NCI-H1092 (cell line): ENCODE data around the gene BLOC1S2.
A peak's percentile ranks its signal among the peaks of the same experiment; 100 is the strongest.
"Not testable (repeated sequence)": the region's sequence is repeated elsewhere in the genome, so short reads cannot be mapped to it uniquely, and the experiment has no call there.

ENCODE experiments used
- DNase-seq: peaks from one replicate; lab custom pipeline; 2025; lab: John Stamatoyannopoulos, UW

Gene BLOC1S2

DNA sequence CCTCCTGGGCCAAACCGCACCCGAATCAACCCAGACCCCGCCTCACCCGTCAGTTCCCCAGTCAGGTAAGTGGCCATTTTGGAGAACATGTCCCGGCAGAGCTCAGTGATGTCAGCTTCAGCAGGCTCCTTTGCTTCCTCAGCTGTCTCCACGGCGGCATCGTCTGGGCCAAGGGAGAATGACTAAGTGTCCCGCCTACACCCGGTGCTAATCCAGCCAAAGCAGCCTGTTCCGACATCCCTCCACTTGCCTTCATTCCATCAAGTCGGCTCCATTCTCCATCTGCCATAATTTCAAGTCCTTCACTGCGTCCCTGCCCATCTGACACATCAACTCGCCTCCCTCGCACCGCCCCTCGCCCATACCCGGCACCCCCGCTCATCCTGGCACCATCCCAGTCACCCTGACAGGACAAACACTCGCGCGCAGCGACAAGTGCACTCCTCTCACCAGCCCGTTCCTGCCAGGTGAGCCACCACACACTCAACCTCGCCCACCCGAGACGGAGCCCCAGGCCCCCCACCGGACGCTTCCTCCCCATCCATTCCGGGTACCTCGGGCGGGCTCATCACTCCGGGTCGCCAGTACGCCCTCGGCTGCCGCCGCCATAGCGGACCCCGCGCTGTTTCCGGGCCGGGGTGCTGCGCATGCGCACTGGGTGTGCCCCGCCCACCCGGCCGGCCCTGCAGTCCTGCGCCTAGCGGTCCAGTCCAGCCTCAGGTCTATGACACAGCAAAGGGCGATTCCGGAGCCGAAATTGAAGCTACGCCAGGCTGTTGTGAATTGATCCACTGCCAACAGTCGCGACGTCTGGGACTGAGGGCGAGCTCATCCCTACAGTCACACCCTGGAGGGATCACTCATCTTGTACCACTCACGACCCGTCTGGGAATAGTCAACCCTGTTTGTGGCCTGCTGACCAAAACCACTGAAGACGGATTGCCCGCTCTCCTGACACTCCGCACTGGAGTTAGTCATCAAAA, at the start of gene BLOC1S2:
BLOC1S2 (minus strand) TSS at position 630 of the 983 bp plus-strand sequence; CDS start at position 609, 21 bp downstream.
- DNase-seq = peak; percentile 60

DNA sequence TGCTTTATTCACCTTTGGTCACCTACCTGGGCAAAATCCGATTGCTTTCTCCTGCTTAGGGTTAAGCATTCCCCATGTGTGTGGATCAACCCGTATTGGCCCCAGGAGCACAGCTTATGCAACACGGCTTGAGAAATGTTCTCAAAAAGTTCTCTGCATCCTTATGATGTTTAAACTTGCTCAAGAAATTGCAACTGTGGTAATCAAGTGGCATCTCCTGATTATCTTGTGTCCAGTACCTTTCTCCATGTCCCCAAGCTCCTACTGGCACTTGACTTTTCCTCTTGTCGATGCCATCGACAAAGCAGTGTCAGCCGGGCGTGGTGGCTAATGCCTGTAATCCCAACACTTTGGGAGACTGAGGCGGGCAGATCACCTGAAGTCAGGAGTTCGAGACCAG, 48.3 kb upstream of the BLOC1S2 start:
- no peak for DNase-seq

DNA sequence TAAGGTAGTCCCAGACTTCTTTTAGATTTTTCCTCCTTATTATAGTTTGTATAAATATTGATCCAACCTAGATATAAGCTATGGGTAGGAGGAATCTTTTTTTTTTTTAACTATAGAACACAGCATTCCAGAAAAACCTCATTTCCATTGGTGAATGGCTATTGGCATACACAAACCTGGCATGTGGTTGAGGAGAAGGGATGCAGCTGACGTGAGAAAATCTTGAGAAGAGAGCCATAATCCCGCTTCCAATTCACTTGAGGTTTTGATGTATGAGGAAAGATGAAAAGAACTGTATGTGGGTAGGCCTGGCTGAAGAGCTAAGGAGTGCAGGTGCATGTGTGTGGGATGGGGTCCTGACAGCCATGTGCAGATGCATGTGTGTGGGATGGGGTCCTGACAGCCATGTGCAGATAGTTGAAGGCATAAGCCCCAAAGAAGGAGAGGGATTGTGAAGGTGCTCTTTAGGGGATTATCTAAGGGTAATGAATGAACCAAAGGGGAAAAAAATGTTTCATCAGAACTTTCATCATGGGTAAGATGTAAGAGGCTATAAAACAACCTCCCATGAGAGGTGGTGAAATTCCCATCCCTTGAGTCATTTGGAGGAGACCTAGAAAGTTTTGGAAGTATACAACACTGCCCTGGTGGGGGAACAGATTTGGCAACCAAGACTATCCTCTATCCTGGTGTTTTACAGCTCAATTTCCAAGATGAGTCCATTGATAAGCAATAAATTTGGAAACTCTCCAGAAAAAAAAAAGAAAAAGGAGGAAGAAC, 47.4 kb upstream of the BLOC1S2 start:
- DNase-seq = no peak

DNA sequence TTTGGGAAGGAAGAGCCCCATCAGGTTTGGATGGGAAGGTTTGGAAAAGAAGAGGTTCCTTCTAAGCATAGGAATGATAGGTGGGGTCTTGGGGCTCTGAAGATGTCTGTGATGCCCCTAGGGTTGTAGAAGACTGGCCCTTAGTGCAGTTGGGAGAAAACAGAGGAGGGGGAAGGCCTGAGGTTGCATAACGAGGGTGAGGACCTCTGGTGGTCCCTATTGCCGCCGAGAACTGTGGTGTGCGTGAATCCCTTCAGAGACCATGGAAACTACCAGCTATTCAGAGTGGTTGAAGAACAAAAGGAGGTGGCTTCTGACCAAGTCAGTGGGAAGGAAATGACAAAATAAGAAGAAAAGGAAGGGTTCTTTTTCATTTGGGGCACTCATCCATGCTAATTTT, 46.6 kb upstream of the BLOC1S2 start:
- no peak for DNase-seq

- DNase-seq = peak; percentile 41
Measured at GRCh38 chr10:100330079-100330478, 43.6 kb upstream of the BLOC1S2 start, which contains the start of gene PKD2L1. Gene PKD2L1, minus strand, starts transcription at chr10:100330228. Its CDS starts 125 bp downstream, at chr10:100330103.

DNA sequence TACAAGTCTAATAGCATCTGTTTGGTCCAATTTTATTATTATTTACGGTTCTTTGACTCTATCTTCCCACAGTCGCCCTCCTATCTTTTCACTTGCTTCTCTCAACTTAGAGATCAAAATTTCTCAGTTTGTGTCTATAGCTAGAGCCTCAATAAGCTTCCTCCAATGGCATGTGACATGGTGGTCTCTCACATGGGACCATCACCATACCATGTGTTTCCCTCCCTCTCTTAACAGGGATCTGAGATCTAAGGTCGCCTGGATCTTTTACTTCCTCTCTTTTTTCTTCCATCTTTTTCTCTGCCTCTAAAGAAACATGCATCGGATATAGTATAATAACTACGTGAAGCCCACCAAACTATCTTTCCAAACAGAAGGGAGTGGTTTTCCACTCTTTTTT, 41.7 kb upstream of the BLOC1S2 start:
- DNase-seq = no peak

DNA sequence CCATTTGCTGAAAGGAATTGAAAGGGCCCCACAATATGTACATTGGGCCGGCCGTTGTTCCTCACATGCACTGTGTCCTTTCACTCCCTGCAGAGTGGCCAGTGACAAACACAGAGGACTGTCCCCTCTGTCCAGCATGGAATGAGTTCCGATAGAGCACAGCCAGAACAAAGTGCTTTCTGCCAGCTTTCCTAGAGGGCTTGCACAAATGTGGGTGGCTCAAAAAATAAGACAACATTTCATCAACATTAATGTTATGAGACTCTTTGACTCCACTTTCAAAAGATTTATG, 41.2 kb upstream of the BLOC1S2 start:
- no peak for DNase-seq

DNA sequence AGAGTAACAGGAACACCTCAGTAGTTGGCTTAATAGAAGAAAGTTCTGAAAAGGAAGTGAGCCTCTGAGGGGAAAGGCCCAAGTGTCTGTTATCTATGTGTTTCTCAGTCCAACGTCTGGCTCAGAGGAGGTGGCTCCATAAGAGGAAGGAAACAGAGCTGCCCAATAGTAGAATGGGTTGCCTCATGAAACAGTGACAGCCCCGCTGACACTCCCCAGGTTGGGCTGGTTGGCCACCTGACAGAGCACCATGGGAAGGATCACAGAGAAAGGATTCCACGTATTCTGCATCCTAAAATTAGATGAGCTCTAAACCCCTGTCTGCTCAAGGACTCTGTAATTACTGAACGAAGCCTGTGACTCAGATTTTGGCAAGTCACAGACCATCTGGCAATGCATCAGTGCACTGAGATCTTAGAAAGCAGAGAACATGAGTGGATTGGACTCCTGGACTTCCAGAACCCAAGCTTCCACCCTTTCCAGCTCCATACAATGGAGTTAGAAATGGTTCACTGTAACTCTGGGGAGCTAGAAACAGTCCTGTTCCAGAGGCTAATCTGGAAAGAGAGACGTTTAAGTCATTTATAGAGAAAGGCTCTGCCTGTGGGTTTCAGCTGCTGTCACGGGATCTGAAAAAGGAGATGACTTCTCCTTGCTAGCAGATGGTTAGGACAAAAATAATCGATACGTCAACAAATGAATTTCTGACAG, 40.7 kb upstream of the BLOC1S2 start:
- peak; percentile 32 for DNase-seq

GRCh38 chr10:100325158-100325557, 38.7 kb upstream of the BLOC1S2 start:
- DNase-seq = no peak

DNA sequence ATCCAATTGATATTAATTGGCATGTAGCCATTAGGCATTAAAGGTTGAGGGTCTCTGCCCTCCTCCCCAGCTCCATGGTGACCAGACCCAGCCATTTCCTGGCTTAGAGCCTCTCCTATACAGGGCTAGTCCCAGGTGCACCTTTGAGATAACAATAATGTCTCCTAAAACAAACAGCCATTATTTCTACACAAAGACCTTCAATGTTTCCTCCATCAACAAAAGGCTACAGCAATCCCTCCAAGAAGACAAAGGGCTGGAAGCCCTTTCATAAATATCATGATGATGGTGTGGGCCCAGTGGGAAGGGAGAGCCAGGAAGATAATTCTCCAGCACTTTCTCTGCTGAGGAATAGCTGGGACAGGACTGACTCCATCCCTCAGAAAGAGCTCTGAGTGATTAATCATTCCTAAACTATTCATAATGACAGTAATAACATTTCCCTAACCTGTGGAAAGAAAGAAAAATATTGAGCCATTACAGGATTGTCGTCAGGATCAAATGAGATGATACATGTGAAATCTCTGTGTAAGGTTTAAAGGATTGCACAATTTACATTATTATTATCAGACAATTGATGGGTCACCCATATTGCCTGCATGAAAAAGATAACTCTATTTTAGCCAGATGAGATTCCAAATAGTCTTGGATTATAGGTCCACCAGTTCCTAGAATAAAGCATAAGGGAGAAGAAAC, 33.4 kb upstream of the BLOC1S2 start:
- peak; percentile 41 for DNase-seq

GRCh38 chr10:100318207-100318606, 31.7 kb upstream of the BLOC1S2 start:
- no peak for DNase-seq

- no peak for DNase-seq
Measured at GRCh38 chr10:100315615-100316014, 29.1 kb upstream of the BLOC1S2 start.

DNA sequence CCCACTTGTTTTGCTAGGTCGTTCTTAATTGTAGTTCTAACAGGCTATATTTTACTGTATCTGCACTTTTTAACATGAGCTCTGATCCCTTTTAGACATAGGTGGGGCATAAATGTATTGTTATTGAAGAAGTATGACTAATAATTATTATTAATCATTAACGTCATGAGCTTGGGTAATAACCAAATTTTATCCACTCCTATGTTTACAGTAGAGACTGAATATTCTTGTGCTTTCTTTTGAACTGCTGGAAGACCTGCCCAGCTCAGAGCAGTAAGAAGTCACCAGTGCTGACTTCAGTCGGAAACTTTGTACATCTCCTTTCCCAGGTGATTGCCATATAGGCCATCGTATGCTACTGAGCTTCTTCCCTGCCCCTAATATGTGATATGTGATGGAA, 24.8 kb upstream of the BLOC1S2 start:
- DNase-seq = no peak

DNA sequence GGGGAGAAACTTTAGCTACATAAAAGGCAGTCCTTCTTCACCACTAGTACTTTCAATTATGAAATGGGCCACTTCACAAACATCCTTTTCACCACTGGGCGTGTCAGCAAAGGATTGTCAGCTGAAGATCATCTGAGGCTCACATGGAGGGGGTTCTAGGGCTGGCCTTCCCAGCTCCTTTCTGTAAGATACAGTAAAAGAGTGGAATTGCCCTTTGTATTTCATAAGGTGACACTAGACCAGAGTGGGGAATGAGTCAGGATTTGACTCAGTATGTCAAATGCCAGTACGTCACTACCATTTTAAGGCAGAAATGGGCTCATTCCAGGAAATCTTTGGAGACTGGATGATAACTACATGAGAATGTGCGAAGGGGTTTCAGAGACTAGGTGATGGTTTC, 21.2 kb upstream of the BLOC1S2 start:
- no peak for DNase-seq

GRCh38 chr10:100306861-100307260, 20.4 kb upstream of the BLOC1S2 start:
- no peak for DNase-seq

- no peak for DNase-seq
Measured at GRCh38 chr10:100304414-100304813, 17.9 kb upstream of the BLOC1S2 start.

DNA sequence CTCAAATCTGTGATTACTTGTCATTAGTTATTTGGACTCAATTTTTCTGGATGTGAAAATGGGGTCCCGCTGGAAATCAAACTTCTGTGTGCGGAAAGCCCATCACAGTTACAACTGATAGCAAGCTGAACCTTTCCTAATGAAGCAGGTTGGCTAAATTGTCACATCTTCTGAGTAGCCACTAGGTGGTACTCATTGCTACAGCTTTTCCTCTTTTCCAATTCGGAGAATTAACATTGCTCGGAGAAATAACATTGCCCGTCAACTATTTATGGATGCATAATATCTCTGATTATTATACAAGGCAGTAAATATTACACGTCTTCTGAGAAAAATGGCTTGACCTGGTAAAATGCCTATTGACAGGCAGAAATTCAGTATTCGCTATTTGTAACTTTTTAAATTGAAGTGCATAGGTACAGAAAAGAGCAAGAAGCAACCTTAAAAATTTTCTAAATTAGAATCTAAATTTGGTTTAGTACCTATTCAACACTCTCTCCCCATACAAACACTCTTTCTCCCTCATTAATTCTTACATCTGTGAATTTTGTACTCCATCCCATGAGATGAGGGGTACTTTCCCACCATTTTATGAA, 17.3 kb upstream of the BLOC1S2 start:
- peak; percentile 28 for DNase-seq

- DNase-seq = not testable (repeated sequence)
Measured at GRCh38 chr10:100301123-100301522, 14.6 kb upstream of the BLOC1S2 start.

- no peak for DNase-seq
Measured at GRCh38 chr10:100297242-100297641, 10.8 kb upstream of the BLOC1S2 start.

GRCh38 chr10:100293066-100293465, 6.6 kb upstream of the BLOC1S2 start:
- DNase-seq = no peak

- not testable (repeated sequence) for DNase-seq
Measured at GRCh38 chr10:100292300-100292699, 5.8 kb upstream of the BLOC1S2 start.
